CD4-positive, alpha-beta memory T cell (primary cell): ENCODE measurements around the gene OR5V1. TPM values are rescaled to one million over a fixed set of nuclear protein-coding genes. Genes with fewer than 3 reads are reported as not detected.
"Not testable (repeated sequence)": the region's sequence is repeated elsewhere in the genome, so short reads cannot be mapped to it uniquely, and the experiment has no call there.

ENCODE experiments used
- CTCF ChIA-PET: fragments of 350-600 bp; sonication (Branson Sonifier 250); formaldehyde crosslinking; loops from one replicate; lab custom pipeline; 2021; ENCODE audit warnings: inconsistent platforms; ENCODE audit not compliant: partially characterized antibody; lab: Charles Lee
- POLR2A ChIA-PET: fragments of 350-600 bp; sonication (Branson Sonifier 250); formaldehyde crosslinking; loops from one replicate; lab custom pipeline; 2021; ENCODE audit not compliant: partially characterized antibody; lab: Charles Lee
- DNase-seq, 5 donors: peaks; one replicate each; pipeline versions ENCODE4 v3.0.0 to v3.0.0-alpha.2; 2020 to 2022; ENCODE audit warnings: mixed read lengths in 1 of 5
- H3K27ac ChIP-seq: one replicate; pipeline ENCODE4 v1.7.0; 2013; ENCODE audit warnings: low read depth, low read length
- H3K27me3 ChIP-seq: 2 replicates; pipeline ENCODE4 v1.7.0; 2013; ENCODE audit warnings: mild to moderate bottlenecking, low read length, moderate library complexity; ENCODE audit not compliant: insufficient read depth
- H3K36me3 ChIP-seq: 2 replicates; pipeline ENCODE4 v1.7.0; 2013; ENCODE audit warnings: mild to moderate bottlenecking, low read length, moderate library complexity; ENCODE audit not compliant: insufficient read depth
- H3K4me1 ChIP-seq: 2 replicates; pipeline ENCODE4 v1.7.0; 2013; ENCODE audit warnings: mild to moderate bottlenecking, low read length, moderate library complexity; ENCODE audit not compliant: insufficient read depth
- H3K4me3 ChIP-seq, 2 donors: one replicate each; pipeline ENCODE4 v1.7.0; 2013; ENCODE audit warnings: low read length in 2 of 2, mild to moderate bottlenecking in 1 of 2
- H3K9me3 ChIP-seq, 2 donors: one replicate each; pipeline ENCODE4 v1.7.0; 2013; ENCODE audit warnings: low read length in 2 of 2, control low read depth in 1 of 2; ENCODE audit not compliant: control insufficient read depth in 1 of 2
- H3K27ac Mint-ChIP-seq, 7 donors: one replicate each; pipeline ENCODE4 v1.8.0; 2020 to 2021; ENCODE audit warnings: mixed read lengths in 7 of 7, mild to moderate bottlenecking in 6 of 7, inconsistent platforms in 3 of 7, moderate library complexity in 3 of 7
- H3K27me3 Mint-ChIP-seq, 2 donors: one replicate each; pipeline ENCODE4 v1.8.0; 2020 to 2021; ENCODE audit warnings: mixed read lengths in 2 of 2
- H3K36me3 Mint-ChIP-seq, 2 donors: one replicate each; pipeline ENCODE4 v1.8.0; 2020 to 2021; ENCODE audit warnings: mixed read lengths in 2 of 2, inconsistent platforms in 1 of 2, mild to moderate bottlenecking in 1 of 2
- H3K4me1 Mint-ChIP-seq, 4 donors: one replicate each; pipeline ENCODE4 v1.8.0; 2020 to 2021; ENCODE audit warnings: mixed read lengths in 4 of 4, mild to moderate bottlenecking in 1 of 4
- H3K4me3 Mint-ChIP-seq, 8 donors: one replicate each; pipeline ENCODE4 v1.8.0; 2020 to 2021; ENCODE audit warnings: mixed read lengths in 8 of 8, mild to moderate bottlenecking in 7 of 8, moderate library complexity in 6 of 8, inconsistent platforms in 3 of 8
- H3K9me3 Mint-ChIP-seq, 8 donors: one replicate each; pipeline ENCODE4 v1.8.0; 2020 to 2021; ENCODE audit warnings: mixed read lengths in 8 of 8, mild to moderate bottlenecking in 5 of 8, inconsistent platforms in 3 of 8, moderate library complexity in 1 of 8
- intact Hi-C: fragments of 100-400 bp; cut with micrococcal nuclease; formaldehyde crosslinking; loops from one replicate; pipeline ENCODE4 v1.15.1; 2023
- polyA plus RNA-seq, 2 donors: library from polyadenylated mRNA; unstranded; fragments of 300-500 nt; fragmentation: Illumina TruSeq; gene quantifications; one replicate each; pipeline ENCODE4 v1.2.3, GENCODE V29; 2021
- total RNA-seq, 2 experiments: library from RNA; stranded (reverse); gene quantifications; one replicate each; pipeline ENCODE4 v1.2.3, GENCODE V29; 2021

The OR5V1 gene
- total and polyA plus RNA-seq, 4 experiments from 2014 or later, result not detected

GRCh38 chr6:29323332-29323731, 45.3 kb downstream of the OR5V1 start:
- not testable (repeated sequence) for H3K4me3 ChIP-seq, H3K9me3 Mint-ChIP-seq

GRCh38 chr6:29319931-29320330, 48.7 kb downstream of the OR5V1 start:
- Histone ChIP-seq H3K4me3 (no peak overlapping the region), H3K9me3 (no peaks in the 10 kb centered on the region), H3K4me1 (no peaks in the 10 kb centered on the region), H3K27me3 (no peaks in the 10 kb centered on the region), H3K27ac (no peak overlapping the region), H3K36me3 (no peaks in the 10 kb centered on the region)
- POLR2A ChIA-PET, result no interaction called here
- Mint-ChIP-seq H3K27ac (no peak overlapping the region), H3K4me1 (no peaks in the 10 kb centered on the region), H3K27me3 (peaks cover 12 to 17% of the 10 kb centered on the region in 2 donors), H3K36me3 (no peaks in the 10 kb centered on the region), H3K9me3 (no peaks in the 10 kb centered on the region), H3K4me3 (no peak overlapping the region)
- DNase-seq, result no peak
- intact Hi-C loops, result no loop called here
- CTCF ChIA-PET, result no interaction called here

More at GRCh38 chr6:29323332-29323731, 45.3 kb downstream of the OR5V1 start:
- H3K36me3 ChIP-seq, H3K9me3 ChIP-seq, H3K4me1 ChIP-seq, H3K36me3 Mint-ChIP-seq, DNase-seq, H3K4me3 Mint-ChIP-seq, intact Hi-C loops, H3K27me3 ChIP-seq, H3K4me1 Mint-ChIP-seq, H3K27ac ChIP-seq, POLR2A ChIA-PET, H3K27ac Mint-ChIP-seq, CTCF ChIA-PET: not testable (repeated sequence)
- peaks cover 12 to 21% of the 10 kb centered on the region in 2 donors for H3K27me3 Mint-ChIP-seq

Other genes with a start within 250 kb of the OR5V1 start
- gene OR2J2, start 198.0 kb downstream of the OR5V1 start, total RNA-seq, result not detected
- gene OR2J2, start 198.0 kb downstream of the OR5V1 start, polyA plus RNA-seq, result not detected
- not detected for gene OR14J1, start 67.2 kb downstream of the OR5V1 start, total RNA-seq
- gene OR14J1, start 67.2 kb downstream of the OR5V1 start, polyA plus RNA-seq, result not detected
- not detected for gene OR12D3, start 6.4 kb upstream of the OR5V1 start, total RNA-seq
- gene OR12D3, start 6.4 kb upstream of the OR5V1 start, polyA plus RNA-seq, result not detected
- gene OR12D2, start 26.8 kb upstream of the OR5V1 start, total RNA-seq, result not detected
- gene OR12D2, start 26.8 kb upstream of the OR5V1 start, polyA plus RNA-seq, result not detected
- not detected for gene OR12D1, start 46.1 kb upstream of the OR5V1 start, total RNA-seq
- not detected for gene OR12D1, start 46.1 kb upstream of the OR5V1 start, polyA plus RNA-seq
- not detected for gene OR10C1, start 70.4 kb upstream of the OR5V1 start, total RNA-seq
- not detected for gene OR10C1, start 70.4 kb upstream of the OR5V1 start, polyA plus RNA-seq
- not detected for gene OR11A1, start 88.2 kb upstream of the OR5V1 start, total RNA-seq
- gene OR11A1, start 88.2 kb upstream of the OR5V1 start, polyA plus RNA-seq, result not detected
- not detected for gene OR2H1, start 88.3 kb upstream of the OR5V1 start, total RNA-seq
- gene OR2H1, start 88.3 kb upstream of the OR5V1 start, polyA plus RNA-seq, result not detected
- gene MAS1L, start 119.1 kb upstream of the OR5V1 start, total RNA-seq, result not detected
- gene MAS1L, start 119.1 kb upstream of the OR5V1 start, polyA plus RNA-seq, result not detected
- gene UBD, start 190.9 kb upstream of the OR5V1 start, total RNA-seq, result not detected
- not detected for gene UBD, start 190.9 kb upstream of the OR5V1 start, polyA plus RNA-seq
- gene OR2H2, start 216.3 kb upstream of the OR5V1 start, total RNA-seq, result not detected
- gene OR2H2, start 216.3 kb upstream of the OR5V1 start, polyA plus RNA-seq, result not detected